DMS79 (cell line): ENCODE results near the gene ZNF442.
A peak's percentile ranks its signal among the peaks of the same experiment; 100 is the strongest.
"Not testable (repeated sequence)": the region's sequence is repeated elsewhere in the genome, so short reads cannot be mapped to it uniquely, and the experiment has no call there.

ENCODE experiments used
- DNase-seq: peaks from one replicate; lab custom pipeline; 2025; lab: John Stamatoyannopoulos, UW

Gene ZNF442

DNA sequence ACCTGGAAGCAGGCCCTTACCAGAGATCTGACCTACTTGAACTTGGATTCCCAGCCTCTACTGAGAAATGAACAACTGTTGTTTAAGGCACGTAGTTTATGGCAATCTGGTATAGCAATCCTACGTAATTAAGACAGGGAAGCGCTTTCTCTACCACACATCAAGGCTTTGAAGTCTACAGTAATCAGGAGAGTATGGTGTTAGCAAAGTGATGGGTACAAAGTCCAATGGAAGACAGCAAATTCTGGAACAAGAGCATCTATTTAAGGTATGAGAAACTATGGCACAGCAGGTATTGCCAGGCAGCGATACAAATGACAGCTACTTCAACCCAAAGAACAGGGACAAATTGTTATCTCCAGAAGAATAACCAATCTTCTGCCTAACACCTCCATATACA is 35.1 kb downstream of the ZNF442 start:
- DNase-seq = no peak

DNA sequence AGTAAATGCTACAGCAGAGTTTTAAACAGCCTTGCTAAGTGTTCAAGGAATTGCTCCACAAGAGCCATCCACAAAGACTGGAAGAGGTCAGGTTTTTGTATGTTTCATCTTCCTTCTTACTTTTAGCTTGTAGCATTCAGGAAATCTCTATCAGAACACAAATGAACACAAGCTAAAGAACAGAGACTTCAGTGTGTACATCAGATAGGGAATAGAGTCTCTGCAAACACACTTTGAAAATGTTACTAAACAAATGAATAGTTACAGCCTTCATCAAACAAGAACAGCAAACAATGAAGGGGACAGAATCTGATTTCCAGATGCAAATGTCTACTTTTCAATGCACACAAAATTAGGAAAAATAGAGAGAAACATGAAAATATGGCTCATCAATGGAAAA is 39.8 kb downstream of the ZNF442 start:
- DNase-seq = no peak

DNA sequence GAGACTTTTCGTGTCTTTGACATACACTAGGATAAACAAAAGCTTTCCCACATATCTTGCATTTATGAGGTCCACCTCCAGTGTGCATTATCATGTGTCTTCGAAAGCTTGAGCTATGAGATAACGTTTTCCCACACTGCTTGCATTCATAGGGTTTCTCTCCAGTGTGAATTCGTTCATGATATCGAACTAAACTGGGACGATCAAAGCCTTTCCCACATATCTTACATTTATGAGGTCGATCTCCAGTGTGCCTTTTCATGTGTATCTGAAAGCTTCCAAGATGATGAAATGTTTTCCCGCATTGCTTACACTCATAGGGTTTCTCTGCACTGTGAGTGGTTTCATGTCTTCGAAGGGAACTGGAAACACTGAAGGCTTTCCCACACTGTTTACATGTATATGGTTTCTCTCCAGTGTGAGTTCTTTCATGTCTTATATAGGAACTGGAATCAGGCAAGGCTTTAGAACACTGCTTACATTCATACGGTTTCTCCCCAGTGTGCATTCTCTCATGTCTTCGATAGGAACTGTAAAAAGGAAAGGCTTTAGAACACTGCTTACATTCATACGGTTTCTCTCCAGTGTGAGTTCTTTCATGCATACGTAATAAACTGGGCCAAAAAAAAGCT is 46.6 kb downstream of the ZNF442 start:
- DNase-seq = no peak

DNA sequence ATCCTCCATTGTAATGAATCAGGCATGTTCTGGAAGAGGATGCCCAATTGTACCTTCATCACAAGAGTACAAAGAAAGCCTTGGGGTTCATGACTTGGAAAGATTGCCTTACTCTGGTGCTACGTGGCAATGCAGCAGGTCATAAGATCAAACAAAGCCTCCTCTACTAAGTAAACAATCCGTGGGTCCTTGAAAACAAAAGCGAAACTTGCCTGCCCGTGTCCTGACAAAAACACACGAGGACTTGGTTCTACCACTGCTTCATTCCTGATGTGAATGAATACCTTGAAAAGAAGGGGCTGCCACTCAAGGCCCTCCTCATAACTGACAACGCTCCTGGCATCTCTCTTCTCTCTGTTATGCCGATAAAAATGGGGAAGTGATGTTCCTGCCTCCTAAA is 50.9 kb downstream of the ZNF442 start:
- peak; percentile 14 for DNase-seq

DNA sequence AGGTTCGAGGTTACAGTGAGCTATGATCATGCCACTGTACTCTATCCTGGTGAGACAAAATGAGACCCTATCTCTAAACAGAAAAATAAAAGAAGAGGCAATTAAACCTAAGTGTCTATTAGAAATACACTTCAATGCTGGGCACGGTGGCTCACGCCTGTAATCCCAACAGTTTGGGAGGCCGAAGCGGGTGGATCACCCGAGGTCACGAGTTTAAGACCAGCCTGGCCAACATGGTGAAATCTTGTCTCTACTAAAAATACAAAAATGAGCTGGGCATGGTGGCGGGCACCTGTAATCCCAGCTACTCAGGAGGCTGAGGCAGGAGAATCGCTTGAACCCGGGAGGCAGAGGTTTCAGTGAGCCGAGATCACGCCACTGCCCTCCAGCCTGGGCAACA is 56.6 kb downstream of the ZNF442 start:
- not testable (repeated sequence) for DNase-seq
